Pancreas (tissue), 10 donors: ENCODE data around the gene REC8. TPM values are rescaled to one million over a fixed set of nuclear protein-coding genes. Genes with fewer than 3 reads are reported as not detected.

ENCODE experiments used
- ATAC-seq, 4 donors: fragments of 200-7000 bp; cut with Tn5 transposase; one replicate each; pipeline versions ENCODE4 v1.8.0 to v1.9.1; 2020; ENCODE audit warnings: mild to moderate bottlenecking in 4 of 4, moderate library complexity in 4 of 4
- DNase-seq, 6 donors: peaks; one replicate each; pipeline ENCODE4 v3.0.0-alpha.2; 2020
- FAIRE-seq: peaks from 2 replicates; lab custom pipeline; 2012; peaks lifted over from hg19 to GRCh38; lab: Jason Lieb, UNC
- H3K27ac ChIP-seq, 4 donors: fragments of 200-600 bp; sonication (generic); 1 replicate in 3 of 4; 2 replicates in 1 of 4; pipeline versions ENCODE4 v1.5.0 to v1.8.0; 2020
- H3K27me3 ChIP-seq, 4 donors: fragments of 200-600 bp; one replicate each; pipeline ENCODE4 v1.8.0; 2021
- H3K36me3 ChIP-seq, 3 donors: fragments of 200-600 bp; sonication (generic) in 1 of 3; one replicate each; pipeline versions ENCODE4 v1.5.0 to v1.8.0; 2020 to 2021
- H3K4me1 ChIP-seq, 3 donors: fragments of 200-600 bp; one replicate each; pipeline ENCODE4 v1.8.0; 2021
- H3K4me3 ChIP-seq, 4 donors: fragments of 200-600 bp; sonication (generic) in 2 of 4; one replicate each; pipeline versions ENCODE4 v1.5.0 to v1.8.0; 2020 to 2021
- H3K9me3 ChIP-seq, 4 donors: fragments of 200-600 bp; one replicate each; pipeline ENCODE4 v1.8.0; 2021
- CTCF ChIP-seq, 4 donors: fragments of 200-600 bp; sonication (generic) in 3 of 4; IDR thresholded peaks; one replicate each; pipeline versions ENCODE4 v1.5.0 to v1.8.0; 2021; ENCODE audit warnings: antibody characterized with exemption in 4 of 4
- WGBS, 2 donors: extraction: QIAGEN DNeasy Blood & Tissue Kit; methylation state at CpG; one replicate each; pipeline ENCODE4 v1.1.7; 2013; 5-methylcytosine and 5-hydroxymethylcytosine counted together
- intact Hi-C, 3 donors: fragments of 100-400 bp; cut with DNase I; formaldehyde crosslinking; loops; one replicate each; pipeline versions ENCODE4 v1.11.1 to v1.14.2; 2022
- polyA plus RNA-seq, 2 donors: library from polyadenylated mRNA; stranded (reverse); fragments of 200-250 nt; gene quantifications; one replicate each; pipeline ENCODE4 v1.2.3, GENCODE V29; 2013
- total RNA-seq, 6 donors: library from RNA; stranded (reverse); fragmentation: NEBNext Ultra II Directional in 4 of 6; extraction: Animal tissue kit (Norgen Biotek cat#: 25700) in 4 of 6; gene quantifications; one replicate each; pipeline versions ENCODE4 v1.2.1 to v1.2.4, GENCODE V29; 2021 to 2023
- donor health status: healthy with polysubstance abuse.
- donor health status: DM: no; HTN: no; CAD: no; lungs with moderate emphysema.
- donor health status: DM: no; HTN: no; CAD: no.
- donor health status: control.
- donor health status: control.
- donor health status: Bipolar disorder and iron deficiency.
- donor health status: DM: yes; HTN: yes; CAD: no.
- donor health status: DM: no; HTN: no; CAD: no.
- donor health status: DM: no; HTN: no; CAD: no.
- donor health status: DM: yes; HTN: yes; CAD: no.

Gene REC8
- total and polyA plus RNA-seq, 8 donors: 3.5 to 41.1 (median 5.1) TPM

GRCh38 chr14:24177041-24177825, 5.4 kb downstream of the REC8 start:
- Histone ChIP-seq H3K27ac (no peak overlapping the region), H3K4me1 (no peaks in the 10 kb centered on the region), H3K27me3 (no peaks in the 10 kb centered on the region), H3K36me3 (peaks cover 0 to 32% (median 24%) of the 10 kb centered on the region in 3 donors), H3K4me3 (no peak overlapping the region), H3K9me3 (no peaks in the 10 kb centered on the region)
- no peak for TF ChIP-seq CTCF (IDR thresholded peaks at IDR 0.05)
- no peak for FAIRE-seq
- 88 to 94% methylated on average over 12 of the region's 12 CpGs for WGBS, 2 donors
- intact Hi-C loops: no loop called here
- DNase-seq: no peak
- no peak for ATAC-seq

GRCh38 chr14:24177891-24178290, 6.0 kb downstream of the REC8 start:
- no peaks in the 10 kb centered on the region for H3K4me1 ChIP-seq
- no peak for FAIRE-seq
- no peak for ATAC-seq
- no peak for DNase-seq
- 93 to 95% methylated on average over 14 of the region's 14 CpGs for whole genome bisulfite sequencing, 2 donors
- TF ChIP-seq CTCF (IDR thresholded peaks at IDR 0.05): no peak
- no peaks in the 10 kb centered on the region for H3K27me3 ChIP-seq
- peaks cover 0 to 39% (median 24%) of the 10 kb centered on the region in 3 donors for H3K36me3 ChIP-seq
- H3K4me3 ChIP-seq: no peak overlapping the region
- no peak overlapping the region for H3K27ac ChIP-seq
- no peaks in the 10 kb centered on the region for H3K9me3 ChIP-seq
- intact Hi-C loops: no loop called here

GRCh38 chr14:24178399-24179178, 6.7 kb downstream of the REC8 start:
- Histone ChIP-seq H3K27ac (no peak overlapping the region), H3K27me3 (no peaks in the 10 kb centered on the region), H3K4me3 (no peak overlapping the region), H3K9me3 (no peaks in the 10 kb centered on the region), H3K36me3 (peaks cover 0 to 46% (median 29%) of the 10 kb centered on the region in 3 donors), H3K4me1 (no peaks in the 10 kb centered on the region)
- intact Hi-C loops: no loop called here
- DNase-seq: no peak
- 90 to 91% methylated on average over 12 of the region's 12 CpGs for WGBS, 2 donors
- TF ChIP-seq CTCF (IDR thresholded peaks at IDR 0.05): no peak
- no peak for ATAC-seq
- no peak for FAIRE-seq

DNA sequence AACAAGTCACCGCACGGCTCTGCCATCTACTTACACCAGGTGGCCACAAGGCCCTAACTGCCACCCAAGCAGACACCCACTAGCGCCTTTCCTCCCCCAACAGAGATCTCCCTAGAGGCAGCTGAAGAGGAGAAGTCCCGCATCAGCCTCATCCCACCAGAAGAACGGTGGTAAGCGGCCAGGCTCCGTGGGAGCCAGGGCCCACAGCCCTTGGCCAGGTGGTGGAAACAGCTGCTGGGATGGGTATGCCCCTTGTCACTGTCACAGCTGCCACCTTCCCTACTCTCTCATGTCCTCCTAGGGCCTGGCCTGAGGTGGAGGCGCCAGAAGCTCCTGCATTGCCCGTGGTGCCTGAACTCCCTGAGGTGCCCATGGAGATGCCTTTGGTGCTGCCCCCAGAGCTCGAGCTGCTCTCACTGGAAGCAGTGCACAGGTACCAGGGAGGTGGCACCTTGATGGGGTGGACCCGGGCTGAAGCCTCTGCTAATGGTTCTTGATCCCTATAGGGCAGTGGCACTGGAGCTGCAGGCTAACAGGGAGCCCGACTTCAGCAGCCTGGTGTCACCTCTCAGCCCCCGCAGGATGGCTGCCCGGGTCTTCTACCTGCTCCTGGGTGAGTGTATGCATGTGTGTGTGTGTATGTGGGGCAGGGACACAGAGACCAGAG, 7.5 kb downstream of the REC8 start:
- no peak for TF ChIP-seq CTCF (IDR thresholded peaks at IDR 0.05)
- Histone ChIP-seq H3K4me1 (no peaks in the 10 kb centered on the region), H3K27me3 (no peaks in the 10 kb centered on the region), H3K36me3 (peaks cover under 1 to 53% (median 37%) of the 10 kb centered on the region in 3 donors), H3K9me3 (no peaks in the 10 kb centered on the region), H3K4me3 (no peak overlapping the region), H3K27ac (peak overlapping the region in 1 of 4 donors; percentile 50)
- no peak for FAIRE-seq
- intact Hi-C loops: no loop called here
- peak in 3 of 4 donors; percentile 5 to 19 (median 11) for ATAC-seq
- WGBS, 2 donors: 85 to 89% methylated on average over 14 of the region's 14 CpGs
- peak in 1 of 6 donors; percentile 50 for DNase-seq
